HG03135 (cell line): ENCODE data around the gene CADM1.
A peak's percentile ranks its signal among the peaks of the same experiment; 100 is the strongest.

Experiments
- ATAC-seq: cut with Tn5 transposase; IDR thresholded peaks from one replicate; pipeline ENCODE4 v1.9.1; 2021; ENCODE audit warnings: mild to moderate bottlenecking, moderate library complexity; ENCODE audit not compliant: unreplicated experiment

Gene CADM1

DNA sequence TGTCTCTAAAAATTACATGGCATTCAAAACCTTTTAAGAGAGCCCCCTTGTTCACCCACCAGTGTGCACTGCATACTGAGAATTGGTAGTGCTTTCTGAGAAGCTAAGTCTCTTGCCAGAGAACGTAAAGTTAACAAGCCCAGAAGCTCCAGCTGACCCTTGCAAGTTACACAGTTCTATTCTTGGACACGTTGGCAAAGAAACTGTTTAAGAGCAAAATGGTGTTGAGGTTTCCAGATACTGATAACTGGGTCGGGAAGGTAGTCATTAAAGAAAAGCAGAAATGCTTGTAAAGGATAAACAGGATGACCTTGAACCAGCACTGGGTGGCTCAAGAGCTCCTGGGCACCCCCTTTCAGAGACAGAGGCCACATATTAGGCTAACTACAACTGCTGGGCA, 284.8 kb downstream of the CADM1 start:
- no peak for ATAC-seq

DNA sequence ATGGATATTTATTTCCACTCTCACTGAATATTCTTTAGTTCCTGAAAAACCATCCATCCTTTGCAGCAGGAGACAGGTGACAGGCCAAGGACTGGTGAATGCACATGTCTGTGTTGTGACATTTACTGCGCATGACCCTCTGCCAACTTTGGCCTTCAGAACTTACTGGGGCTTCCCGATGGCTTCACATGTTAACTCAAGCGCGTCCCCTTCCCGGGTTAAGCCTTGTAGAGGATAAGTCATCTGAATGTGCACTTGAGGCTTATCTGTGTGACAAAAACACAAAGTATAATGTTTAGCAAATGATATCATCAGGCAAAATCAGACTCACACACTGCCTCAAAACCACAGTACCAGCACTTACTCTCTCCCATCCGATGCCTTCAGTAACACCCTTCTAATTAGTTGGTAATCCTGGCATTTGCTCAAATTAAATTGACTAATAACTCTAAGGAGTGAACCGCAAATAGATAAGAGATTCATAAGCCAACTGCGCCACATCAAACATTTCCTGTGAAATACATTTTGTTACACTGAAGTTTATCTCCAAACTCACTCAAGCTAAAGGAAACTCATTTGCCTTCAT, 286.4 kb downstream of the CADM1 start:
- ATAC-seq, result no peak

DNA sequence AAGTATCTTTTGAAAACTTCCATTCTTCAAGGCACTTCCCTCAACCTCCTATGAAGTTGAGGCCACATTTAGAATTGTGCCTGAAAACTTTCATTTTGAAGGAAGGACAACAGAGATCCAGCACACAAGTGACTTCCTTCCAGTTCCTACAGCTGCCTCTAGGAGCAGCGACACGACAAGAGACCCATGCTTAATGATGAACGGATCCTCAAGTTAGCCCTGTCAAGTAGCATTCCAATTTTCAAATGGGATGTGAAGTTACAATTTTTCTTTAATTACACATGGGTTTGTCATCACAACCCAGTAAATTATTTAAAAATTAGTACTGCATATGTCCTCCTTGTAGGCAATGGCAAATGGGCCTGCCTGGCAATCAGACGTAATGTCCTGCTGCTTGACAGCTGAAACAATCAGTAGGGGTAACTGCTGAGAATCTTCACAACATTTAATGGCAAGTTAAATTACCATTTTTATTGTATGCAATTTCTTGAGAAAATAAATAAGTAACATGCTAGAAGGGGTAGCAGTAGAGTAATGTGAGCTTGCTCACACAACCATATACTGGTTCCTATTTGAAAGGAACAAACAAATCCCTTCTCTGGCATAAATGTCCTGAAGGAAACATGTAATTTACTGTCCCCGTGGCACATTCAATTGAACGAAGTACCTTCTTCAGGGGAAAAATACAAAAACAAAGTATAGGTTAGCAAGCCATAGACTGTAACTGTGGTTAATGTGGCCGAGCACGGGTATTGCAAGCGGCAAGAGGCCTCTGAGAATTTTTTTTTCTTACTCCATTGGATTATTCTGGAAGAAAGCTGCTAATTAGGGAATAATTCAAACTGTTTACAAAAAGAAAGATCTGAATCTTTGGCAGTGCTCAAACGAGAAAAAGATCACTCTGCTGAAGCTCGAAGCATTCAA, 288.3 kb downstream of the CADM1 start:
- no peak for ATAC-seq

DNA sequence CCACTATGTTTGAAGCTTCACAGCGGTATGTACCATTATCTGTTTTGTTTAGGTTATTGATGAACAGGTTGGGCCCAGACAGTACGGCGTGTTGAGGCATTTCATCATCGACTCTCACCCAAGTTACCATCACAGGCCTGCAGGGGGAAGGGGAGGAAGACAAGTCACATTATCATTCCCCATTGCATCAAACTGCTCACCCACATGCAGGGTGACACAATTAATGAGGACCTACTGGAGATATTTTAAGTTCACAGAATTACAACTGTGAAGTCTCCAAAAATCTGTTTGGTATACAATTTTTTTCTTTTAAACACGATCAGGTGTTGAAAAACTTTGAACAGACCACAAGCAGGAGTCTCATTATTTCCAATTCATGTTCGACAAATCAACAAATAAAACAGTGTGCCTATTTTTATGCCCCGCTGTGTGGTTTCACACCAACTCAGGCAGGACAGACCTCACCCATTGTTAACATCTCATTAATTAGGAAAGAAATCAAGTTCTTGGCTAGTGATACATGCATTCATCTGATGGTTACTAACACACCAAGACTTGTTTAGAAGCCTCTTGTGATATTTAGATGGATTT, 289.5 kb downstream of the CADM1 start:
- no peak for ATAC-seq

DNA sequence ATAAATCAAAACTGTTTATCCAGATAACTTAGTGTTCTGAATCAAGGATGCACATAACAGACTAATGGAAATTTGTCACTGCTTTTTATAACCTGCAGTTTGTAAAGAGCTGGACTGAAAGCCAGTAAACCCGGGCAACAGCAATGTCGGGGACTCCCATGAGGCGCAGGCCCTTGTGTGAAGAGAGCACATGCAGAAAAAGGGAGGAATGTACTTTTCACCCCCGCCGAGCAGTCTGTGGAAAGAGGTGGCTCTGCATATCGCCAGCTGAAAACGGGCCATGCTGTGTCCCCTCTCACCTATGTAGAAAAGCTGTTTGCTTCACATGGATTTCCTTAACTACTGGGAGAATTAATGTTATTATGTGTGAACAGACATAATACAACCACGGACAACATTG, 291.2 kb downstream of the CADM1 start:
- no peak for ATAC-seq

DNA sequence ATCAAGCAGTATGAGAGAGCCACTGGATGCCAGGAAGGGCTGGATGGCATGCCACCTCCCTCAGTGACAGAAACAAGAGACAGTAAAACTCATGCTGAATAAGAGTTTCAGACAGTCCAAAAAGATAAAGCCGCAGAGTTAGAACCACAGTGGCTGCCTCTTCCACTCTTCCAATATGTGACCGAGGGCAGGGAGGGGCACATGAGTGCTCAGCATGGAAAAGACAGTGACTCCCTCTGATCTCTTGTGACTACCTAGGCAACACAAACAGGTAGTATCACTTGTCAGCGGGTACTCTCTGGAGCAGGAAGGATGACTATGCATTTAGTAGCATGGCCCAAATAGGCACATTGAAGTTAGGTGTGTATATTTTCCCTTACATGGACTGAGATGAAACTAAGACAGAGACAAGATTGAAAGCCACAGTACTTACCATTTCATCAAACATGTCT, 295.4 kb downstream of the CADM1 start:
- no peak for ATAC-seq

DNA sequence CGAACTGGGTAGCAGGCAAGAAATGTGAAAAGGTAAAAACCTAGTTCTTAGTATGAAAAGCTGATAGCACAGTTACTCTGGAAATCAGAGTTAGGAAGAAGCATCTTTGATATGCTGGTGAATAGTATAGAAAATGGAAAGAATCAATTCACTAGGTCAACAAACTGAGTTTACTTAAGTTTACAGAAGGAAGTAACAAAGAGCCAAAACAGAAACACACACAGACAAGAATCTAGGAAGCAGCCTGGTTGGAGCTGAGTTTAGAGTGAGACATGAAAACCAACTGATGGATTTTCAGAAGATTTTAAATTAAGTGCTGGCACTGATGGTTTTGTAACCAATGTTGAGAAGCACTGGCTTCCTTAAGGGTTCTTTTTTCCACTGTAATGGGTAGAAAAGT, 296.3 kb downstream of the CADM1 start:
- no peak for ATAC-seq

DNA sequence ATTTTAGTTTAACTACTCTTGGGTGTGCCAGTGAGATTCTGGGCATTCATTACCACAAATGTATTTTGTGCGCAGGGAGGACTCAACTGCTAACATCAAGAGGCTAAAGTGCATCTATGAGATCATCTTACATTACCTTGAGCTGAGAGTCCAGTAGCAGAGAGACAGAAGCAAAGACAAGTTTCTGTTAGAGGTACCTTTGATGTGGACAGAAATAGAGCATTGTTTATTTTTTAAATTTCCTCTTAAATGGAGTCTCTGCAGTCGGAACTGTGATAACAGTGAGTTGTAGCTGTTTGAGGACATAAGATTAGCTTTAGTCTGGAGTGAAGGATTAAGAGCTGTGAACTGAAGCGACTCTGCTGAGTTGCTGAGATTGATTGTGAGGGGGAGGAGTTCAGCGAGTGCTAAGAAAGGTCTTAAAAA, 297.0 kb downstream of the CADM1 start:
- no peak for ATAC-seq

DNA sequence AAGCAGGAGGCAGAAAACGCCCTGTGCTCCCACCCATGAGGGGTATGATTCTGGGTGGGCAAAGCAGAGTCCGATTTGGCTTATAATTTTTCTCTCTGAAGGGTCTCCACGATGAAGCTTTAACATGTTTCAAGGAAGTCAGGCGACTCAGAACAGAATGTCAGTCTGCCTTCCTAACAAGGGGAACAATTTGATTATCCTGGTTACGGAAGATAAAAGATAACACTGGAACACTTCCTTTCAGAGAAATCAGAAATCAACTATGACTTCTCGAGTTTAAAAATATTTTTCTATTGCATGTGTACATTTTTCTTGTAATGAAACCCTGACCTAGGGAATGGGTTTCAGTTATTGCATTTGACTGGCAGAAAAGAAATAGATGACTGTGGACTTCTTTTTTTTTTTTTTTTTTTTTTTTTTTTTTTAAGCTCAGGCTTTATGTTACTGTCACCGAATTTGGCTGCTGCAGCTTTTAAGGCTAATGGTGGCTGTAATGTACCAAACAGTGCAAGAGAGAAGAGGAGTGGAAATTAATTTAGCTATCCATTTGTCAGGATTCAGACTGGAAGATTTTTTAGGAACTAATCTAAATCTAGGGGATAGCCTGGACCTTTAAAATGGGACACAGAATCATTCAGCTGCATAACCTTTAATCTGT, 297.7 kb downstream of the CADM1 start:
- ATAC-seq, result no peak

DNA sequence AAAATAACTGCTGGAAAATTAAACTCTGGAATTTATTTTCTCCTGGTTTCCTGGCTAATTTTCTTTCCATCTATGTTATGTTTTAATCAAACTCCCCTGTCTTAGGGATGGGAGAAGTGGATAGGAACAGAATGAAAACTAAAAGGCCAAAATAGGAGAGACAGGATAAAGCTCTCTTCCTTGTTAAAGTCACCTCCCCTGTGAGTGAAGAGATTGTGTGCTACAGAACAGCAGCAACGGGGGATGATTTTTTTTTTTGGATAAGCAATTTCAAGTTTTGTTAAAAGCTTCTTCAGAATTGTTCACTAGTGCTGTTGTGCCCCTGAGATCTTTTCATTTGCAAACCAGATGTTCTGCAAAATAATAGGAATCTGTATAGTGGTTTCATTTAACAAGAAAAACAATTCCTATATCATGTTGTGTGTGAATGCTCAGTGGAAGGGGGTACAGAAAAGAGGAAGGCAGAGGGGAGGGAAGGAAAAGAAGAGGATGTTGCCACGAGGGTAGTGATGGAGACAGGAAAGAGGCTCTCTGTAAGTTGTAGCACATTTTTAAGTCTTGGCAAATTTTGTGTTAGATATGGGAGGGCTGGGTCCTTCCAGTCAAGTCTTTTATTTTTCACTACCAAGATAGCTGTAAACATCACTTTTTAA, 301.2 kb downstream of the CADM1 start:
- ATAC-seq, result no peak

DNA sequence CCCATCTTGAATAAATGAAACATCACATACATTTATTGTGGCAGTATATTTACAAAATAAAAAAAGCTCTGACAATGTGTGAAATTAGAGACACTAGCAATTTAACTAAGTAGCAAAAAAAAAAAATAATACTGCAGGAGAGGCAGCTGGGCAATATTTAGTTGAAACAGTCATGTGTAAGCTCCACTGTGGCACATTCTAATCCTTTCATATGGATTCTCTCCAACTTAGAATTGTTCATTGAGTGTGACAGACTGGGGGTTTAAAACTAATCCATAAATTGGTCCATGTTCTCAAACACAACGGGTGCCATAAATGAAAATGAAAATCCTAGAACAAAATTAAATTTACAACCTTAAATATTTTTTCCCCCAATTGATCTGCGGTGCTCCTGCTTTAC, 302.1 kb downstream of the CADM1 start:
- ATAC-seq, result no peak

DNA sequence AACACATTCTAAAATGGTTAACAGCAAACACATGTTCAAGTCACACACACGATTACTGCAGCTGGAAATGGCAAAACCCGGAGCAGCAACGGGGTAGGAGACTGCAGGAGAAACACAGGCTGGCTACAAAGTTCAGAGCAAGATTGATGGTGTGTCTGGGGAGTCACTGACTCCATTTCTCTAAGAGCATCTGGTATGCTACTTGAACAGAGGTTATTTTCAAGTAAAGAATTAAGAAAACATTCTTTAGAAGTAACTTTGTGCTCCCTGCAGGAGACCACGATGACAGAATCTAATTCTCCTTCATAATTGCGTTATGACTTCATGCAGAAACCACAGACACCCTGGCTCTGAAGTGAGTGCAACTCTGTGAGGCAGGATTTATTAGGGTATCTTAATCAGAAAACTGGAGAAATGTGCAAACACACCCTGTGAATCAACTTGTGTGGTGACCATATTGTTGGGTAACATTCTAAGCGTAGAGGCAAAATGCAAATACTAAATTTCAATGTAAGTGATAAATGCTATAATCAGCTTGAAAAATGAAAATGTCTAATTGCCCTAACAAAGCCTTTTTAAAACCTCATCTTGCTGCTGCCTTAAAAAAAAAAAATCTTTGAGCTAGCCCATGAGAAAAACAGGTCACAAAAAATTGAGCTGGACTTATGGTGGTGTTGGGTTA, 303.0 kb downstream of the CADM1 start:
- no peak for ATAC-seq

DNA sequence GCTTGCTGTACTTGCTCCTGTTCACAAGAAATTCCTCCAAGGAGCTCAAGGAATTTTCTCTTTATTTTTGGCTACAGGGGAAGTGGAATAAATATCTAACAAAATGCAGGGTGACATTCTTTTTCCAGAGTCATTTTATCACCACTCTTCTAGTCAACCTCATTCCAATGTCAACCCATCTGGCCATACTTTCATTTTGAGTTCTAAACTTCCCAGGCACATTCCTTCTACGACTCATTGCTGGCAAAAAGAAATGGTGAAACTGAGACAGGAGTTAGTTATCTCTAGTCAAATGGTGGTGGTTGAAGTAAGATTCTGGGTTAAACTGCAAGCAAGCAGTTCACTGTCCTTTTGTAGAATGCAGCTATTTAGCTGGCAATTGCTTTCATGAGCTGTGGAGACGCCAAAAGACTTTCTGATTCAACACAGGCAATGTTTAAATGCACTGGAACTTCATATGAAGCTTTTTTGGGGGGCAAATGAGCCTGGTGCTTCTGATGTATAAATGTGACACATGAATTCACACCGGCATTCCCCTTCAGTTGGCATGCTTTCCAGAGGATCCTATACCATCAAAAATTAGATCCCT, 304.6 kb downstream of the CADM1 start:
- ATAC-seq, result no peak

DNA sequence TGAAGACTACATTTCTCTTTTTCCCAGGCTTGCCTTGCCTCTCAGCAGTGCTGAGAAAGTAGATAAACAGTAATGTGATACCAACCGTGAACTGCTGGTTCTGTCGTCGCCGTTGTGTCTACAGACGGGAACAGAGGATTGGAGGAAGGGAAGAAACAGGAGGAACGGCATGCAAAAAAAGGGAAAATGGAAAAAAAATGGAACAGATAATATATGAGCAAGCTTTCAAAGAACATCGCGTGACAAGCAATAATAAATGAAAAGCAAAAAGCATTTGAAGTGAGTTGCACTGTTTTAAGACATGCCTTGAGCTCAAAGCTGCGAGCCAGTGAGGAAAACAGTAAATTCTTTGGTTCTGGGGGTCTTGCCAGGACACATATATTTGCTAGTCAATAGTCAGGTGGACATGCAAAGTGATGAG, 305.9 kb downstream of the CADM1 start:
- no peak for ATAC-seq

DNA sequence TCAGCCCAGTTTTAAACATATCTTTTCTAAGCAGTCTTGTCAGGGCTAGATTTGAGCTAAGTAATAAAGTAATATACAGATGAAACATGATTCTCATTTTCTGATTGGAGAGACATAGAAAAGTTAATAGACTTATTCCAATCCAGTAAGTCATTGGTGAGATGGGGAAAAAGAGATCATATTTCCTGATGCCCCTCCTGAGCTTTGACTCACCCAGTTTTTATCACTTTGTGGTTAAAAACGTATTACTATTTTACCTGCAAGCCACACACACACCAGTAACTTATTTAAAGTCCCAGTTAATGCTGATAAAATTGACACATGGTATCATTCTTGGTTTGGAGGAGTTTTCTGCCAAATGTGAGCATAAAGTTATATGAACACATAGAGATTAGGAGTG, 306.8 kb downstream of the CADM1 start:
- no peak for ATAC-seq

DNA sequence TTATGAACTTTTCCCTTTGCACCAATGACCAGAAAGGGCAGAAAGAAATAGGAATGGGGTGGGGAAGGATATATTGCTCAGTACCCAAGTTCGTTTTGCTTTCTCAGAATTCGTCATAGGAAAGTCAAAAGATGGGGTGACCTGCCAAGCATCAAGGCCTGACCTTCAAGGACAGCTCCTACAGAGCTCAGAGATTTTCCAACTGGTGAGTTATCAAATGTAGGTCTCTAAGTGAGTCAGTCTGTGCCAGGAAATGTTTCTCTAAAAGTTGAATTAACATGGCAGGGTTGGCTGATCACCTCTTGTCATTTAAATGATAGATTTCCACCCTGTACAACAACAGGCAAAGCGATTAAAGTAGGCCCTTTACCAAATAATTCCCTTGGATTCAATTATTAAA, 307.2 kb downstream of the CADM1 start:
- ATAC-seq, result no peak

DNA sequence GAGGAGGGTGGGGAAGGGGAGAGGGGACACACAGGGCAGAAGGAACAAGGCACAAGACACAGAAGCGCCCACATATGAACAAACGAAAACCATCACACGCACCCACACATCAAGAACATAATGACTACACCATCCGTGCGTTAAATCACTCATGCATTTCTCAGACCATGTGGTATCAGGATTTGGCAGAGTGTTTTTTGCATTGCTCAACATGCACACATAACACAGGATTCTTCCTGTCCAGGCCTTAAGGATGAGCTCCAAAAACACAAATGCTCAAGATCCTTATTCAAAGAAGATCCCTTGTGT, 309.5 kb downstream of the CADM1 start:
- ATAC-seq, result no peak

DNA sequence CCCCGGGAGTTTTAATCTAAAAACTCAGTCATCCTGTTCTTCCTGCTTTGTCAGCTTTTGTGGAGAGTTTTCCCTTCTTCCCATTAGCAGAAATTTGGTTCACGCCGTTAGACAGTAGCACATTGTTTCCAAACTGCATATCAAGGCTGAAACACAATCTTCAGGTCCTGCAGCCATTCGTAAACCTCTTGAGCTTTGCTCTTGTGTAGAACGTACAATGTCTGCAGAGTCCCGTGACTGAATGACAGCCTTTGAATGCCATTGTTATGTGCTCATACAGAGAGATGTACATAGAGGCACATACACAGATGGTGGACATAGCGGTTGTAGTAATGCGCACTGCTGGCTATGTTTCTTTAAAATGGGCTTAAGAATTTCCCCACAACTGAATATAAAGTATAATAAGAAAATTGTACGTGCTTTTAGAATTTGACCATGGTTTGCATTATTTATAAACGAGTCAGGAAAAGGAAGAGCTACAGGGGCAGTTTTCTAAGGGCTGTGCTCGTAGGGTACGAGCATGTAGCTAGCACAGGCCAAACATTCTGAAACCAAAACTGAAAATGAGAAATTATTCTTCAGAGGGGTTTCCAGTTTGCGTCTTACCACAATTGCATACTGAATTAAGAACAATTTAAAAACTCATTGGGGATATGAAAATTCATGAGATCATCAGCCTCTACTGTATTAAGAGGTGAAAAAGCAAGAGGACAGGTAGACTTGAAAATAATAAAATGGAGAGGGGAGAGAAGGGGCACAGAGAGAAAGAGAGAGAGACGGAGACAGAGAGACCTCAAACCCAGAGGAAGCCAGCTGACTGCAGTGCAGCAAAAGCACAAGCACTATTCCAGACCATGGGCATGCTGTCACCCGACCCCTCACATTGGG, 310.1 kb downstream of the CADM1 start:
- peak; percentile 76 for ATAC-seq

DNA sequence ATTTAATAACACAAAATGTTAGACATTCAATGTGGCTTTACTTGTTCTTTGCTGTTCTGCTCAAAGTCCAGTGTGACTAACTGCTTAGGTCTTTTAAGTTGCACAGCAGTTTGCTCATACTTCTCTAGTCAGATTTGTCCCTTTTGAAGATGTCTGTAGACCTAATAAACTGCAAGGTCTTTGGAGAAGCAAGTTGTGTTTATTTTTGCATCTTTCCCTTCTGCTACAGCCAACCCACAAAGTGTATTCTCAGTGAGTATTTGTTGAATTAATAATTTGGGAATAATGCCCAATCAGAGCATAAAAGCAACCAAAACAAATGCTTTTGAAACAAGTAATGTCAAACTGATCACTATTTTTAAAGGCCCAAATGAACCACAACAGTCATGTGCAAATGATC, 312.5 kb downstream of the CADM1 start:
- no peak for ATAC-seq
